ENCODE results near the gene PPP2R1B.

The PPP2R1B gene

DNA sequence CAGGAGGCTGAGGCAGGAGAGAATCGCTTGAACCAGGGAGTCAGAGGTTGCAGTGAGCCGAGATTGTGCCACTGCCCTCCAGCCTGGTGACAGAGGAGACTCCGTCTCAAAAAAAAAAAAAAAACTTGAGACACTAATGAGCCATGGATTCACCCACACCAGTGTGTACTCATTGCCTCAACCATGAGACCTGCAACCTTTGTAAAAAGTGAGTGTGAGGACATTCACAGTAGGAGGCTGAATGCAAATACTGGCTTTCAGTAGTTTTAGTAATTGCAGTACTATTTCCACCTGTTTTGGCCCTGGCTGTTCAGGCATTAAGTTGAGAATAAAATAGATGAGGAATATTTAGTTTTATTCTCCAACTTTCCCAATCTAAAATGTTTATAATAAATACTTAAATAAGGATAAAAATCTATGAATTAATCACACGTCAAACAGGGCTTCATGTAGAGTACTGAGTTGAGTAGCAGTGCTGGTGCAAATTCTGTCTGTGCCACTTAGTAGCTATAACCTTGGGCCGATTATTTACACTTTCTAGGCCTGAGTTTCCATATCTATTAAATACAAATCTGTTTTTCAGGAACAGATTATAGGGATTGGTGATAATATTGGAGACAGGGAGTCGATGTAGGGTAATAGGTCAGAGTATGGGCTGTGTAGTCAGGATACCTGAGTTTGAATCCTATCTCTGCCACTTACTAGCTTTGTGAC, 72.8 kb downstream of the PPP2R1B start:
- DNase-seq (ENCODE audit: low read depth, low spot score), result no peak

DNA sequence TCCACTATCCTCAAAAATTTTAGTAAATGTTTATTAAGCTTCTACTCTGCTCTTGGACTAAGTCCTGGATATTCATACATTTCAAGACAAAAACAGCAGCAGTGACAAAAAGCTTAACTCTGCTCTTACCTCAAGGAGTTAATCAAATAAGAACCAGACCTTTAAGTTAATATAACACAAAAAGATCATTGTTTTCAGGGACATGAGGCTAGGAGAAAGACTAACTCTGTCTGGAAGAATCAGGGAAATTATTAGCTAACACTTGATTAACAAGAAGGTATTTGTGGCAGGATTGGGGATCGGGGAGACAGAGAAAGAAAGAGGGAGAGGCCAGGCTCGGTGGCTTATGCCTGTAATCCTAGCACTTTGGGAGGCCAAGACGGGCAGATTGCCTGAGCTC, 74.4 kb downstream of the PPP2R1B start:
- no peak for DNase-seq (ENCODE audit: low read depth, low spot score)

DNA sequence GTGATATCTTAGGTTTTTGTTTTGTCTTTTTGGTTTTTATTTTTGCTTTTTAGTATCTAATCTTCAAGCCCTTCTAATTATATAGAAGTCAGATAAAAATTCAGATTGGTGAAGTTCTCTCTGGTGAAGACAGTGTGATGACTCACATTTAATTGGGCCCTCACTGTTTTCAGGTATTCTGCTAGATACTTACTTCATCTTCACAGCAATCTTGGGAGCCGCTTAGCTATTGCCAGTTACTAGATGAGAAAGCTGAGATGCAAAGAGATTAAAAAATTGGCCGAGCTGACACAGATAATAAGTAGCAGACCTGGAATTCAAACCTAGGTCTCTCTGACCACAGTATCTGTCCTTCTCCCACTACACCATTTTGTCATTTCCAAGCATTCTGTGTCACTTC, 75.0 kb downstream of the PPP2R1B start:
- DNase-seq (ENCODE audit: low read depth, low spot score), result no peak

DNA sequence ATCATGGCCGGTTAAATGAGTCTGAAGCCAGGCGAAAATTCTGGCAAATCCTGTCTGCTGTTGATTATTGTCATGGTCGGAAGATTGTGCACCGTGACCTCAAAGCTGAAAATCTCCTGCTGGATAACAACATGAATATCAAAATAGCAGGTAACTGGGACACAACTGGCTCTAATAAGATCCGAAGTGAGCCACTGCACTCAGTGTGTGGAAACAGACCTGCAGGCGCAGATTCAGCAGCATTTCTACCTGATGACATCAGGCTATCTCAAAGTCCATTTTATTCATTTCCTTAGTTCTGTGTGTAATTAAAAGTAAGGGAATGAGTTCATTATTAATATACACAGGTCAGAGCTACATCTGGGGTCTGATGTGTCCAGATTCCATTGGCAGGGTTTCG, 78.2 kb downstream of the PPP2R1B start:
- DNase-seq (ENCODE audit: low read depth, low spot score), result no peak

DNA sequence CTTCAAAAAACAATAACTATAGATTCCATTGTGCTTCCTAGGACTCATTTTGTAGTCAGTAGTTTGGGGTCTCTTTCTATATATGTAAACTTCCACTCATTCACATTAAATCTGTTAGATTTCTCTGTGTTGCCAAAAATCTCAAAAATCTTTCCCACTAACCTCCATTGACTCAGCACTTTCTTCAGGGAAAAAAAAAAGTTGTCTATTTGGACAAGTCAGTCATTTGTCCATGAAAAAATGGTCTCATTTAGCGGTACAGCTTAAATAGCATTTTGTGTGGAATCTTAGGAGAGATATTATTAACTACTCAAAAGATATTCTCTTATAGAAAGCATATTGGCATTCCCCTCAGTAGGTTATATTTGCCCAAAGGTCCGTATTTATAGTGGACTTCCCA, 81.9 kb downstream of the PPP2R1B start:
- no peak for DNase-seq (ENCODE audit: low read depth, low spot score)

DNA sequence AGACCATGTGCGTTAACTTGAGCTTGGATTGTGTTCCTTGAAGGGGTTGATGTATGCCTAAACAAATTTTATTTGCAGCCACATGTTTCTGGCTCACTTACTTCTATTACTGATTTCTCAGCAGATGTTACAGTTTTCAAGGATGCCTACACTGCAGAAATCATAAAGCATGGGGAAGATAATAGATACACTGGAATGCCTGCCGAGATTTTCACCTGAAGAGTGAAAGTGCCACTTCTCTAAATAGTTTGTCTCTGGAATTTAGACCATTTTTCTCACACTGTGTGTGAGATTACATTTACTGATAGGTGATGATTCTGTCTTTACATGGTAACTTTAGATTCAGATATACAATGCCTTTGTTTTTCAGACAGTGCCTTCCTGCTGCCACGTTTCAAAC, 82.4 kb downstream of the PPP2R1B start:
- DNase-seq (ENCODE audit: low read depth, low spot score), result no peak

DNA sequence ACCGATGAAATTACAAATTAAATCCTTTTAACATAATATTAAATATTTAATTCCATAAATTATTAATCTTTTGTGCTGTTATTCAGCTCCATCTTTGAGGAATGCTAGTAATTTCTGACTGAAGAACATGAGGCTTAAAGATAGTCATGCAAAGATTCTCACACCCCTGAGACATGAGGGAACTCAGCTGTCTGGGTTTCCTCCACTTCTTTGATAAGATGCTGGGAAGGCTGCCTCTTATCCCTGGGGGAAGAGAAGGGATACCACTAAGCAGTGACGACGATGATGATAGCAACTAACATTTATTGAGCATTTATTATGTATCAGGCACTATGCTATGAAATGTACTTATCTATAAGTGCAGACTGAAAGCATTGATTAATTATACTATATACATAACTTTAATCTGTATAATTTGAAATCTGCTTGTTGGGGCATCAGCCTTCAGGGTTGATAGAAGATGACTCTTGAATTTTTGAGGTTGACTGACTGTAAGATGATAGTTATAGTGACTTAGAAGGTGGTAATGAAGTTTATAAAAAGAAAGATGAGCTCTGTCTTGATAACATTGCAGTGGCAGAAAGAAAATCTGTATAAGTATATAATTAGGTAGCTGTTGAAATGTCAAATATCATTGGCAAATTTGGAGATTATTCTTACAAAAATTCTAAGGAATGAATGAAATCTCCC, 85.6 kb downstream of the PPP2R1B start:
- no peak for DNase-seq (ENCODE audit: low read depth, low spot score)
